ENCODE results near the gene VPS13D. TPM values are rescaled to one million over a fixed set of nuclear protein-coding genes. Genes with fewer than 3 reads are reported as not detected.

VPS13D gene
- polyA plus RNA-seq, 3 donors = 3.6 to 20.2 (median 5.1) TPM

DNA sequence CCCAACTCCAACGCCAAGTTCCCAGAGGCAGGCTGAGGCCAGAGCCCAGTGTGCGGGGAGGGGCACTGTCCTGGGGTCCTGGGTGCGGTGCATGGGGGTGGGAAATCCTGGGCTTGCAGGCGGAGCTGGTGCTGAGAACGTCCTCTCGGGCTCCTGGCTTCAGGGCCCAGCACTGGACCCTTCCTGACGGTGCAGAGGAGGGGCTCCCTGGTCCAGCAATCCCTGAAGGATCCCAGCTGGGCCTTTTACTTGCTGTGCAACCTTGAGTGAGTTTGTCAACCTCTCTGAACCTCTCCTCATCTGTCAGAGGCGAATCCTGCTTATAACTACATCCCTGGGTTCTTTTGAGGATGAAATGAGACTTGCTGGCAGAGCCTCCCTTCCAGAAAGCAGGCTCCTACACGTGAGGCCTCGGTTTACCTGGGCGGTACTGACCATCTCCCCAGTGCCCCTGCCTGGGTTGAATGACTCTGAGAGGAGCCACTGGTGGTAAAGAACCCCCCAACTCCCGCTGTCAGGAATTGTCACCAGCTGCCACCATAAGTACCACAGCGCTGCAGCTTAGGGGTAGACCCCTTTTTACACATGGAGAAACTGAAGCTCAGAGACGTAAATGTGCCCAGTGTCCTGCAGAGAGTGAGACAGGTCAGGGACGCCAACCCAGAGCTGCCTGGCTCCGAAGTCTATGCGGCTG is 310.9 kb downstream of the VPS13D start:
- no peak overlapping the region for H3K9ac ChIP-seq (ENCODE audit: insufficient read depth, low read length, poor library complexity, severe bottlenecking)
- no peaks in the 10 kb centered on the region for H3K4me1 Mint-ChIP-seq
- H3K79me2 ChIP-seq (ENCODE audit: insufficient read depth, low read length) = no peaks in the 10 kb centered on the region
- H3K27me3 ChIP-seq (ENCODE audit: control insufficient read depth in 2 of 2, insufficient read depth in 2 of 2, low read length in 2 of 2) = peaks cover 0 to 3% of the 10 kb centered on the region in 2 donors
- H2AFZ ChIP-seq (ENCODE audit: insufficient read depth, low read depth, low read length, poor library complexity, severe bottlenecking) = no peak overlapping the region
- H3K4me1 ChIP-seq (ENCODE audit: control insufficient read depth in 1 of 2, insufficient read depth in 2 of 2, low read length in 2 of 2) = no peaks in the 10 kb centered on the region
- H3K36me3 ChIP-seq (replicated peaks in 1 of 2; ENCODE audit: control insufficient read depth in 1 of 2, insufficient read depth in 2 of 2, low read length in 2 of 2) = no peaks in the 10 kb centered on the region
- no peak overlapping the region for H3K4me2 ChIP-seq (replicated peaks; ENCODE audit: extremely low read depth, low read length, poor library complexity, severe bottlenecking)
- no peaks in the 10 kb centered on the region for H4K20me1 ChIP-seq (ENCODE audit: insufficient read depth, low read length)
- H3K4me3 Mint-ChIP-seq = no peak overlapping the region
- intact Hi-C loops (cut with micrococcal nuclease) = no loop called here
- WGBS (ENCODE audit: insufficient coverage) = 97% methylated on average over 12 of the region's 17 CpGs
- peaks cover 0 to 4% of the 10 kb centered on the region in 2 donors for H3K36me3 Mint-ChIP-seq
- peak overlapping the region in 1 of 7 donors; percentile 30 for H3K27ac Mint-ChIP-seq
- H3K27ac ChIP-seq (ENCODE audit: low read depth in 1 of 2, low read length in 2 of 2) = no peak overlapping the region
- DNase-seq = no peak
- TF ChIP-seq, protein P1, sequence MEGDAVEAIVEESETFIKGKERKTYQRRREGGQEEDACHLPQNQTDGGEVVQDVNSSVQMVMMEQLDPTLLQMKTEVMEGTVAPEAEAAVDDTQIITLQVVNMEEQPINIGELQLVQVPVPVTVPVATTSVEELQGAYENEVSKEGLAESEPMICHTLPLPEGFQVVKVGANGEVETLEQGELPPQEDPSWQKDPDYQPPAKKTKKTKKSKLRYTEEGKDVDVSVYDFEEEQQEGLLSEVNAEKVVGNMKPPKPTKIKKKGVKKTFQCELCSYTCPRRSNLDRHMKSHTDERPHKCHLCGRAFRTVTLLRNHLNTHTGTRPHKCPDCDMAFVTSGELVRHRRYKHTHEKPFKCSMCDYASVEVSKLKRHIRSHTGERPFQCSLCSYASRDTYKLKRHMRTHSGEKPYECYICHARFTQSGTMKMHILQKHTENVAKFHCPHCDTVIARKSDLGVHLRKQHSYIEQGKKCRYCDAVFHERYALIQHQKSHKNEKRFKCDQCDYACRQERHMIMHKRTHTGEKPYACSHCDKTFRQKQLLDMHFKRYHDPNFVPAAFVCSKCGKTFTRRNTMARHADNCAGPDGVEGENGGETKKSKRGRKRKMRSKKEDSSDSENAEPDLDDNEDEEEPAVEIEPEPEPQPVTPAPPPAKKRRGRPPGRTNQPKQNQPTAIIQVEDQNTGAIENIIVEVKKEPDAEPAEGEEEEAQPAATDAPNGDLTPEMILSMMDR (IDR thresholded peaks at IDR 0.05) = no peak
- H3K9me3 Mint-ChIP-seq = peaks cover 0 to 9% (median 7%) of the 10 kb centered on the region in 7 donors
- H3K9me3 ChIP-seq (replicated peaks in 1 of 2; ENCODE audit: control insufficient read depth in 1 of 2, insufficient read depth in 1 of 2, low read length in 2 of 2) = peaks cover 0 to 4% of the 10 kb centered on the region in 2 donors
- no peak overlapping the region for H3K4me3 ChIP-seq (replicated peaks in 1 of 3; ENCODE audit: low read depth in 2 of 3, low read length in 3 of 3)
- H3K27me3 Mint-ChIP-seq (ENCODE audit: low read depth in 3 of 3) = peaks cover 1 to 12% (median 10%) of the 10 kb centered on the region in 3 donors

DNA sequence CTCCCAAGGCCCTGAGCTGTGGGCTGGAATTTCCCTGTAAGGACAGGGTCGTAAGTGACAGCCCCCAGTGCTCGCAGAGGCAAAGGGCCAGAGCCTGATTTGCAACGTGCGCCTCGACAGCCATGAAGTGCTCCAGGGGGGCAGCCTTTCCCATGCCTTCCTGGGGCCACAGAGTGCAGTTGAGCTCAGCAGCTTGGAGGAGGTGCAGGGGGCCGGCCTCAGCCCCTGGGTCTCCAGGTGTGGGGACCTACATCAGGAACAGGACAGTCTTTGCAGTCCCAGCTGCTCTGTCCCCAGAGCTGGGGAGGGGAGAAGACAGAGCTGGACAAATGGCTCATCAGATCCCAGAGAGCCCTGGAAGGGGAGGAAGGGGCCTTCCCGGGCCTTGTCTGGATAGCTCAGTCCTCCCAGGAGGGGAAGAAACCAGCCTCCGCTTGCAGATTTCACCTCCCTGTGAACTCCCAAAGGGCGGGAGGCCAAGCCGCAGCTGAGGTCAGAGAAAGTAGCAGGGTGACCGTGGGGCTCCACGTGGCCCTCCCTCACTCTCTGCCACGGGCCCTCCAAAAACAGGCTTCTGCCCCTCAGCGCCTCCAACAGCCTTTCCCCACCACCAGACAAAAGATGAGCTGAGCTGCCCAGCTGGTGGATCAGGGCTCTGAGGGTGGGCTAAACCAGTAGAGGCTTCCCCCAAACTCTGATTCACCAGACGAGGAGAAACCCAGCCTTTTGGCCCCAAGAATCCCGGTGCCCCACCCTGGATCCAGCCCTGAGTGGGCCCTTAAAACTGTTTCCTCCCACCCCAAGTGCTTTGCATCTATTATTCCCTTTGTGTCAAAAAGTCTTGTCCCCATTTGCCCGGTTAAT is 311.7 kb downstream of the VPS13D start:
- no peak overlapping the region for H3K9ac ChIP-seq (ENCODE audit: insufficient read depth, low read length, poor library complexity, severe bottlenecking)
- Mint-ChIP-seq H3K27me3 (ENCODE audit: low read depth in 3 of 3) (peaks cover 1 to 12% (median 10%) of the 10 kb centered on the region in 3 donors), H3K36me3 (peaks cover 0 to 4% of the 10 kb centered on the region in 2 donors), H3K27ac (no peak overlapping the region), H3K4me1 (no peaks in the 10 kb centered on the region), H3K9me3 (peaks cover 0 to 4% (median 2%) of the 10 kb centered on the region in 7 donors), H3K4me3 (no peak overlapping the region)
- H3K79me2 ChIP-seq (ENCODE audit: insufficient read depth, low read length) = no peaks in the 10 kb centered on the region
- H3K4me1 ChIP-seq (ENCODE audit: control insufficient read depth in 1 of 2, insufficient read depth in 2 of 2, low read length in 2 of 2) = no peaks in the 10 kb centered on the region
- peaks cover 0 to under 1% of the 10 kb centered on the region in 2 donors for H3K9me3 ChIP-seq (replicated peaks in 1 of 2; ENCODE audit: control insufficient read depth in 1 of 2, insufficient read depth in 1 of 2, low read length in 2 of 2)
- no peak for DNase-seq
- no peaks in the 10 kb centered on the region for H3K36me3 ChIP-seq (replicated peaks in 1 of 2; ENCODE audit: control insufficient read depth in 1 of 2, insufficient read depth in 2 of 2, low read length in 2 of 2)
- H3K4me2 ChIP-seq (replicated peaks; ENCODE audit: extremely low read depth, low read length, poor library complexity, severe bottlenecking) = no peak overlapping the region
- H3K27me3 ChIP-seq (ENCODE audit: control insufficient read depth in 2 of 2, insufficient read depth in 2 of 2, low read length in 2 of 2) = peaks cover 0 to 3% of the 10 kb centered on the region in 2 donors
- WGBS (ENCODE audit: insufficient coverage) = 80% methylated on average over 11 of the region's 17 CpGs
- H3K4me3 ChIP-seq (replicated peaks in 1 of 3; ENCODE audit: low read depth in 2 of 3, low read length in 3 of 3) = no peak overlapping the region
- intact Hi-C loops (cut with micrococcal nuclease) = no loop called here
- TF ChIP-seq, protein P1 (IDR thresholded peaks at IDR 0.05) = no peak
- H2AFZ ChIP-seq (ENCODE audit: insufficient read depth, low read depth, low read length, poor library complexity, severe bottlenecking) = no peak overlapping the region
- H4K20me1 ChIP-seq (ENCODE audit: insufficient read depth, low read length) = no peaks in the 10 kb centered on the region
- H3K27ac ChIP-seq (ENCODE audit: low read depth in 1 of 2, low read length in 2 of 2) = no peak overlapping the region

All from CD14-positive monocyte (primary cell).